CD8-positive, alpha-beta memory T cell (primary cell): ENCODE data around the gene TLE1. TPM values are rescaled to one million over a fixed set of nuclear protein-coding genes. Genes with fewer than 3 reads are reported as not detected.

Experiments
- CTCF ChIA-PET: fragments of 350-600 bp; sonication (Branson Sonifier 250); formaldehyde crosslinking; loops from one replicate; lab custom pipeline; 2021; ENCODE audit warnings: antibody characterized with exemption; lab: Charles Lee
- POLR2A ChIA-PET: fragments of 350-600 bp; sonication (Branson Sonifier 250); formaldehyde crosslinking; loops from one replicate; lab custom pipeline; 2021; ENCODE audit warnings: antibody characterized with exemption; lab: Charles Lee
- DNase-seq, 5 donors: peaks; one replicate each; pipeline versions ENCODE4 v3.0.0 to v3.0.0-alpha.2; 2020 to 2022; ENCODE audit warnings: mixed read lengths in 1 of 5
- H3K27ac ChIP-seq: one replicate; pipeline ENCODE4 v1.7.0; 2013; ENCODE audit warnings: low read depth, mild to moderate bottlenecking, low read length, moderate library complexity
- H3K27me3 ChIP-seq: 2 replicates; pipeline ENCODE4 v1.7.0; 2013; ENCODE audit warnings: low read length, mild to moderate bottlenecking; ENCODE audit not compliant: insufficient read depth, poor library complexity, severe bottlenecking
- H3K36me3 ChIP-seq: 2 replicates; pipeline ENCODE4 v1.7.0; 2013; ENCODE audit warnings: mild to moderate bottlenecking, low read length, moderate library complexity; ENCODE audit not compliant: insufficient read depth
- H3K4me1 ChIP-seq: 2 replicates; pipeline ENCODE4 v1.7.0; 2013; ENCODE audit warnings: mild to moderate bottlenecking, low read length, moderate library complexity; ENCODE audit not compliant: insufficient read depth
- H3K4me3 ChIP-seq: 2 replicates; pipeline ENCODE4 v1.7.0; 2013; ENCODE audit warnings: mild to moderate bottlenecking, low read length
- H3K9me3 ChIP-seq: 2 replicates; pipeline ENCODE4 v1.7.0; 2013; ENCODE audit warnings: mild to moderate bottlenecking, low read length
- H3K27ac Mint-ChIP-seq, 8 donors: one replicate each; pipeline ENCODE4 v1.8.0; 2020 to 2021; ENCODE audit warnings: mixed read lengths in 8 of 8, mild to moderate bottlenecking in 6 of 8, inconsistent platforms in 3 of 8, moderate library complexity in 3 of 8
- H3K27me3 Mint-ChIP-seq, 2 donors: one replicate each; pipeline ENCODE4 v1.8.0; 2020 to 2021; ENCODE audit warnings: mixed read lengths in 2 of 2, mild to moderate bottlenecking in 1 of 2, moderate library complexity in 1 of 2
- H3K36me3 Mint-ChIP-seq, 3 donors: one replicate each; pipeline ENCODE4 v1.8.0; 2020 to 2021; ENCODE audit warnings: mixed read lengths in 3 of 3, inconsistent platforms in 1 of 3, mild to moderate bottlenecking in 1 of 3
- H3K4me1 Mint-ChIP-seq, 3 donors: one replicate each; pipeline ENCODE4 v1.8.0; 2020 to 2021; ENCODE audit warnings: mixed read lengths in 3 of 3, inconsistent platforms in 1 of 3, mild to moderate bottlenecking in 1 of 3
- H3K4me3 Mint-ChIP-seq, 7 donors: one replicate each; pipeline ENCODE4 v1.8.0; 2020 to 2021; ENCODE audit warnings: mixed read lengths in 7 of 7, mild to moderate bottlenecking in 6 of 7, moderate library complexity in 4 of 7, inconsistent platforms in 2 of 7
- H3K9me3 Mint-ChIP-seq, 5 donors: one replicate each; pipeline ENCODE4 v1.8.0; 2020 to 2022; ENCODE audit warnings: mixed read lengths in 5 of 5, mild to moderate bottlenecking in 3 of 5, moderate library complexity in 2 of 5, inconsistent platforms in 1 of 5
- polyA plus RNA-seq: library from polyadenylated mRNA; unstranded; fragments of 300-500 nt; fragmentation: Illumina TruSeq; gene quantifications from one replicate; pipeline ENCODE4 v1.2.3, GENCODE V29; 2021
- total RNA-seq, 2 experiments: library from RNA; stranded (reverse); gene quantifications; one replicate each; pipeline ENCODE4 v1.2.3, GENCODE V29; 2021

Gene TLE1
- total and polyA plus RNA-seq, 3 experiments from 2014 or later: 0.13 to 25.1 (median 0.33) TPM

- ChIA-PET CTCF (no interaction called here), POLR2A (no interaction called here)
- no peaks in the 10 kb centered on the region for H3K36me3 ChIP-seq
- no peaks in the 10 kb centered on the region for H3K27me3 ChIP-seq
- no peak overlapping the region for H3K27ac ChIP-seq
- H3K4me1 ChIP-seq: no peaks in the 10 kb centered on the region
- no peak for DNase-seq
- Mint-ChIP-seq H3K9me3 (peaks cover 0 to 4% (median 0%) of the 10 kb centered on the region in 5 donors), H3K27me3 (peaks cover 0 to 2% of the 10 kb centered on the region in 2 donors), H3K36me3 (no peaks in the 10 kb centered on the region), H3K4me1 (no peaks in the 10 kb centered on the region), H3K4me3 (no peak overlapping the region), H3K27ac (no peak overlapping the region)
- no peak overlapping the region for H3K4me3 ChIP-seq
- no peaks in the 10 kb centered on the region for H3K9me3 ChIP-seq
These were observed 124.2 kb downstream of the TLE1 start for GRCh38 chr9:81565144-81565543.

DNA sequence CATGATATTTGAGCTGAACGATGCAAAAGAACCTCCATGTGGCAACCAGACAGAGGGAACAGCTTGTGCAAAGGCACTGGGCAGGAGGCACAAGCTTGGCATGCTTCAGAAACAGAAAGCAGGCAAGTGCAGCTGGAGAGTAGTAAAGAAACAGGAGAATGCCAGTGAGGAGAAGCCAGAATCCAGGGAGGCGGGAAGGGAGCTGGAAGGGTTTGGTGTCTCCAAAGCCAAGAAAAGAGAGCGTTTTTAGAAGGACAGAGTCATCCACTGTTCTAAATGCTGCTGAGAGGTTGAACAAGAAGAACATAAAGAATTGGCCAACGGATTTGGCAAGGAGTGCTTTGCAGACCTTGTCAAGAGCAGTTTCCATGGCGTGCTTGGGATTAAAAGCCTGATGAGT lies 124.7 kb downstream of the TLE1 start:
- no peak overlapping the region for H3K27ac ChIP-seq
- Mint-ChIP-seq H3K4me3 (no peak overlapping the region), H3K36me3 (no peaks in the 10 kb centered on the region), H3K9me3 (peaks cover 0 to 4% (median 0%) of the 10 kb centered on the region in 5 donors), H3K27ac (no peak overlapping the region), H3K27me3 (peaks cover 0 to 2% of the 10 kb centered on the region in 2 donors), H3K4me1 (no peaks in the 10 kb centered on the region)
- no peaks in the 10 kb centered on the region for H3K27me3 ChIP-seq
- ChIA-PET POLR2A (no interaction called here), CTCF (no interaction called here)
- H3K36me3 ChIP-seq: no peaks in the 10 kb centered on the region
- no peak overlapping the region for H3K4me3 ChIP-seq
- DNase-seq: no peak
- H3K4me1 ChIP-seq: no peaks in the 10 kb centered on the region
- H3K9me3 ChIP-seq: no peaks in the 10 kb centered on the region

DNA sequence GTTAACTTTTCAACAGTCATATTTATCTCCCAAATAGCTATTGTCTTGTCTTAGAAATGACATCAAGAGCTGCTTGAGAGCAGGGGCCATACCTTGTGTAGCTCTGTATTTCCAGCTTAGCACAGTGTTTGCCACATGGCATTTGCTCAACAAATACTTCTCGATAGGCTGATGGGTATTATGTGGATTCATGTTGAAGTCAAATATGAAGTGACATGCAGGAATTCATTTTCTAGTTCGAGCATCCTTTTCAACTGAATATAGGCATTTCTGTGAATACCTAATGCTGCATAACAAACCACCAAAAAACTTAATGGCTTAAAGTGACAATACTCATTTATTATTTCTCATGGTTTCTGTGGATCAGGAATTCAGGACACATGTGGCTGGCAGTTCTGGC lies 125.6 kb downstream of the TLE1 start:
- Mint-ChIP-seq H3K27ac (no peak overlapping the region), H3K4me3 (no peak overlapping the region), H3K9me3 (peaks cover 0 to 7% (median 0%) of the 10 kb centered on the region in 5 donors), H3K4me1 (no peaks in the 10 kb centered on the region), H3K36me3 (no peaks in the 10 kb centered on the region), H3K27me3 (peaks cover 0 to 2% of the 10 kb centered on the region in 2 donors)
- H3K27ac ChIP-seq: no peak overlapping the region
- ChIA-PET CTCF (no interaction called here), POLR2A (no interaction called here)
- H3K9me3 ChIP-seq: no peaks in the 10 kb centered on the region
- no peak for DNase-seq
- H3K27me3 ChIP-seq: no peaks in the 10 kb centered on the region
- no peaks in the 10 kb centered on the region for H3K36me3 ChIP-seq
- H3K4me1 ChIP-seq: no peaks in the 10 kb centered on the region
- no peak overlapping the region for H3K4me3 ChIP-seq

DNA sequence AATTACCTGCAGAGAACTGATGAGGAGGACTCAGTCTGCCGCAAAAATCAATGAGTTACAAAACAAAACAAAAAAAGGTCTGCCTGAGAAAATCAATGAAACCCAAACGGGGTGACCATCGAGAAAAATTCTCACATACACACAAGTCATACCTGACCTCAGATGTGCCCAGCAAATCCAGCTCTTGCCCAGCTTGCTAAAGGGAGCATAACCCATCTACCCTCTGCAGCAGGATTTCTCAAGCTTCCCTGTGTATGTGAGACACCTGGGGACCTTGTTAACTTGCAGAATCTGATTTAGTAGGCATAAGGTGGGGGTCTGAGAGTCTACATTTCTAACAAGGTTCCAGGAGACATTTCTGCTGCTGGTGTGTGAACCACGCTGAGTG lies 126.3 kb downstream of the TLE1 start:
- Mint-ChIP-seq H3K36me3 (no peaks in the 10 kb centered on the region), H3K4me1 (no peaks in the 10 kb centered on the region), H3K27ac (no peak overlapping the region), H3K9me3 (peaks cover 0 to 8% (median 0%) of the 10 kb centered on the region in 5 donors), H3K4me3 (no peak overlapping the region), H3K27me3 (no peaks in the 10 kb centered on the region)
- DNase-seq: no peak
- CTCF ChIA-PET: no interaction called here
- no peaks in the 10 kb centered on the region for H3K36me3 ChIP-seq
- no peak overlapping the region for H3K27ac ChIP-seq
- POLR2A ChIA-PET: no interaction called here
- H3K27me3 ChIP-seq: no peaks in the 10 kb centered on the region
- no peaks in the 10 kb centered on the region for H3K4me1 ChIP-seq
- H3K4me3 ChIP-seq: no peak overlapping the region
- H3K9me3 ChIP-seq: no peaks in the 10 kb centered on the region

DNA sequence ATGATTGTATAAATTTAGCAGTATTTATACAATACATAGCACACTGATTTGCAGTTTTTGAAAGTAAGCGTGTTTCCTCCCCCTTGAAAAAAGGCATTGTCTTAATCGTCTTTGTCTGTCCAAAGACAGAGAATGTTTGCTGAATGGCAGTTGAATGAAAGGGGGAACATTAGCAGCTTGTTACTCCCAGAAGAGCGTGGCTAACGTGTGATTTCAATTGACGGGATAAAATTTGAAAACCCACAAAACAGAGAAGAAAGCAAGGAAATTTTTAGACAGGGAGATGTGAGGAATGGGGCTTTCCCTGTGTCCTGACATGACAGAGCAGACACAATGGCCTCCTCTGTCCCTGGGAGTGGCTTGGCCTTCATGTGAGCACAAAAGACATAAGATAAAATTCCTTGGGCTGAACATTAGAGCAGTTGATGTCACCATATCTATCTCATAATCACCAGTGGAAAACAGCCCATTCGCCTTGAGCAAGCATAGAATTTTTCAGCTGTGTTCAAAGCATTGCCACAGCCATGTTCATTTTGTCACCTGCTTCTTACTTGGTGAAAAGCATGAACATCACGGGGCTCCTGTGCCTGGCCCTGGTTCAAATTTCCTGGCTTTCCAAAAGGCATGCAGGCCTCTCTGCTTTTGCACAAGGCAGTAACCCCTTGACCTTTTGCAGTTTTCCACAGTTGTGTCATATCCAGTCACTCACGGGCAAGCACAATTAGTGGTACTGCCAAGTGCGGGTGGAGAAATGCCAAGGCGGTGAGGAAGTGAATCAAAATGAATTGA lies 126.9 kb downstream of the TLE1 start:
- ChIA-PET CTCF (no interaction called here), POLR2A (no interaction called here)
- Mint-ChIP-seq H3K36me3 (no peaks in the 10 kb centered on the region), H3K27ac (no peak overlapping the region), H3K27me3 (no peaks in the 10 kb centered on the region), H3K4me1 (no peaks in the 10 kb centered on the region), H3K9me3 (peaks cover 0 to 8% (median 0%) of the 10 kb centered on the region in 5 donors), H3K4me3 (no peak overlapping the region)
- no peaks in the 10 kb centered on the region for H3K27me3 ChIP-seq
- DNase-seq: no peak
- H3K27ac ChIP-seq: no peak overlapping the region
- H3K4me1 ChIP-seq: no peaks in the 10 kb centered on the region
- no peaks in the 10 kb centered on the region for H3K36me3 ChIP-seq
- H3K4me3 ChIP-seq: no peak overlapping the region
- H3K9me3 ChIP-seq: no peaks in the 10 kb centered on the region

- Histone ChIP-seq H3K27ac (no peak overlapping the region), H3K4me1 (no peaks in the 10 kb centered on the region), H3K4me3 (no peak overlapping the region), H3K27me3 (no peaks in the 10 kb centered on the region), H3K36me3 (no peaks in the 10 kb centered on the region), H3K9me3 (no peaks in the 10 kb centered on the region)
- no peaks in the 10 kb centered on the region for H3K36me3 Mint-ChIP-seq
- H3K27ac Mint-ChIP-seq: no peak overlapping the region
- H3K4me3 Mint-ChIP-seq: no peak overlapping the region
- no peaks in the 10 kb centered on the region for H3K27me3 Mint-ChIP-seq
- no peak for DNase-seq
- H3K9me3 Mint-ChIP-seq: peaks cover 0 to 8% (median 0%) of the 10 kb centered on the region in 5 donors
- CTCF ChIA-PET: no interaction called here
- POLR2A ChIA-PET: no interaction called here
- H3K4me1 Mint-ChIP-seq: no peaks in the 10 kb centered on the region
These were observed 128.3 kb downstream of the TLE1 start for GRCh38 chr9:81560851-81561732.

- Mint-ChIP-seq H3K27me3 (no peaks in the 10 kb centered on the region), H3K27ac (no peak overlapping the region), H3K36me3 (no peaks in the 10 kb centered on the region), H3K4me1 (no peaks in the 10 kb centered on the region), H3K9me3 (peaks cover 0 to 8% (median 0%) of the 10 kb centered on the region in 5 donors), H3K4me3 (no peak overlapping the region)
- CTCF ChIA-PET: no interaction called here
- no peak overlapping the region for H3K27ac ChIP-seq
- H3K4me1 ChIP-seq: no peaks in the 10 kb centered on the region
- H3K9me3 ChIP-seq: no peaks in the 10 kb centered on the region
- POLR2A ChIA-PET: no interaction called here
- H3K36me3 ChIP-seq: no peaks in the 10 kb centered on the region
- DNase-seq: no peak
- no peaks in the 10 kb centered on the region for H3K27me3 ChIP-seq
- H3K4me3 ChIP-seq: no peak overlapping the region
These were observed 129.6 kb downstream of the TLE1 start for GRCh38 chr9:81559709-81560108.

DNA sequence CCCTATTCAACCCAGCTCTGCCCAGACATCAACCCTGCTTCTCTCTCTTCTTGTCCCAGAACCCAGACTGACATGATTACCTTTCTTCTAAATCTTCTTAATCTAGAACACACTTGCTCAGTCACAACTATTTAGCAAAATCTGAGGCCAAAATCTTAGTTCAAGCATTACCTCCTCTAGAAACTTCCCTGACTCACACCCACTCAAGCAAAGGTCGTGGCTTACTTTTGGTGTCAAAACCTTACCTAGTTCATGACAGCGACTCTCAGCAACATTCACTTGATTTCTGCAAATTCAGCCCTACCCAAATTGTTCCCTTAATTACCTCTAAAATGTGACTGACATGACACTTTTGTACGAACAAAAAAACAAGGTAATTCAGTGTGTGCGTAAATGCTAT lies 130.2 kb downstream of the TLE1 start:
- POLR2A ChIA-PET: no interaction called here
- no peak overlapping the region for H3K27ac ChIP-seq
- H3K36me3 ChIP-seq: no peaks in the 10 kb centered on the region
- no peaks in the 10 kb centered on the region for H3K9me3 ChIP-seq
- H3K27me3 ChIP-seq: no peaks in the 10 kb centered on the region
- H3K4me3 Mint-ChIP-seq: no peak overlapping the region
- CTCF ChIA-PET: no interaction called here
- no peak overlapping the region for H3K4me3 ChIP-seq
- H3K27ac Mint-ChIP-seq: no peak overlapping the region
- DNase-seq: no peak
- no peaks in the 10 kb centered on the region for H3K4me1 ChIP-seq
- H3K27me3 Mint-ChIP-seq: no peaks in the 10 kb centered on the region
- H3K9me3 Mint-ChIP-seq: peaks cover 0 to 5% (median 0%) of the 10 kb centered on the region in 5 donors
- no peaks in the 10 kb centered on the region for H3K4me1 Mint-ChIP-seq
- no peaks in the 10 kb centered on the region for H3K36me3 Mint-ChIP-seq
